Endothelial cell (in vitro differentiated cells): Measurements from ENCODE around the gene PICK1. TPM values are rescaled to one million over a fixed set of nuclear protein-coding genes. Genes with fewer than 3 reads are reported as not detected.
A peak's percentile ranks its signal among the peaks of the same experiment; 100 is the strongest.

Experiments
- DNase-seq: peaks from one replicate; pipeline ENCODE4 v3.0.0; 2021; ENCODE audit warnings: low spot score
- H3K27ac Mint-ChIP-seq: one replicate; pipeline ENCODE4 v1.8.0; 2021; ENCODE audit warnings: mixed read lengths, inconsistent platforms; ENCODE audit not compliant: unreplicated experiment
- H3K27me3 Mint-ChIP-seq: one replicate; pipeline ENCODE4 v1.8.0; 2021; ENCODE audit warnings: mild to moderate bottlenecking, moderate library complexity, mixed read lengths, inconsistent platforms; ENCODE audit not compliant: unreplicated experiment
- H3K36me3 Mint-ChIP-seq: one replicate; pipeline ENCODE4 v1.8.0; 2021; ENCODE audit warnings: mild to moderate bottlenecking, low read depth, mixed read lengths, inconsistent platforms; ENCODE audit not compliant: unreplicated experiment
- H3K4me1 Mint-ChIP-seq: one replicate; pipeline ENCODE4 v1.8.0; 2021; ENCODE audit warnings: mild to moderate bottlenecking, mixed read lengths, inconsistent platforms; ENCODE audit not compliant: unreplicated experiment
- H3K4me3 Mint-ChIP-seq: one replicate; pipeline ENCODE4 v1.8.0; 2021; ENCODE audit warnings: mild to moderate bottlenecking, mixed read lengths, inconsistent platforms; ENCODE audit not compliant: unreplicated experiment
- H3K9me3 Mint-ChIP-seq: one replicate; pipeline ENCODE4 v1.8.0; 2021; ENCODE audit warnings: mixed read lengths, inconsistent platforms; ENCODE audit not compliant: unreplicated experiment
- total RNA-seq: library from RNA; stranded (reverse); fragmentation: NEBNext Ultra II Directional; extraction: Animal tissue kit (Norgen Biotek cat#: 25700); gene quantifications from one replicate; pipeline ENCODE4 v1.2.1, GENCODE V29; 2021; ENCODE audit not compliant: unreplicated experiment
- TF ChIP-seq, protein P1 (sequence below): fragments of 200-600 bp; sonication (generic); IDR thresholded peaks from one replicate; pipeline ENCODE4 v1.5.0; 2021; ENCODE audit warnings: antibody characterized with exemption; ENCODE audit not compliant: unreplicated experiment

Gene PICK1
- total RNA-seq, 1 donor from 2014 or later = 24.1 TPM

DNA sequence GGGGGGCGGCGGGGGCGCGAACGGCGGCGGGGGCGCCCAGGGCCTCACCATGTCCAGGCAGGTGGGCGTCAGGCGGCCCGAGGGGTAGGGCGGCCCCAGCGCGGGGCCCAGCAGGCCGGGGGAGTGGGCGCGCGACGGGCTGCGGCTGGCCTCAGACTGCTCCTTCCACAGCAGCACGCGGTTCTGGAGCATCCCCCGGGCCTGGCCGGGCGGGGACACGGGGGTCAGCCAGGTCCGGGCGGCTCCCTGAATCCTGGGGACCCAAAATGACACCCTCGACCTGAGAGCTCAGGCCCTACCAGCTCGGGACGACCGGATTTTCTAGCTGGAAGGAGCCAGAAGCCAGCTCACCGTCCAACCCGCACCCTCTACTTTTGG, 32.3 kb downstream of the PICK1 start:
- H3K4me3 Mint-ChIP-seq = no peak overlapping the region
- H3K36me3 Mint-ChIP-seq = no peaks in the 10 kb centered on the region
- TF ChIP-seq, protein P1, sequence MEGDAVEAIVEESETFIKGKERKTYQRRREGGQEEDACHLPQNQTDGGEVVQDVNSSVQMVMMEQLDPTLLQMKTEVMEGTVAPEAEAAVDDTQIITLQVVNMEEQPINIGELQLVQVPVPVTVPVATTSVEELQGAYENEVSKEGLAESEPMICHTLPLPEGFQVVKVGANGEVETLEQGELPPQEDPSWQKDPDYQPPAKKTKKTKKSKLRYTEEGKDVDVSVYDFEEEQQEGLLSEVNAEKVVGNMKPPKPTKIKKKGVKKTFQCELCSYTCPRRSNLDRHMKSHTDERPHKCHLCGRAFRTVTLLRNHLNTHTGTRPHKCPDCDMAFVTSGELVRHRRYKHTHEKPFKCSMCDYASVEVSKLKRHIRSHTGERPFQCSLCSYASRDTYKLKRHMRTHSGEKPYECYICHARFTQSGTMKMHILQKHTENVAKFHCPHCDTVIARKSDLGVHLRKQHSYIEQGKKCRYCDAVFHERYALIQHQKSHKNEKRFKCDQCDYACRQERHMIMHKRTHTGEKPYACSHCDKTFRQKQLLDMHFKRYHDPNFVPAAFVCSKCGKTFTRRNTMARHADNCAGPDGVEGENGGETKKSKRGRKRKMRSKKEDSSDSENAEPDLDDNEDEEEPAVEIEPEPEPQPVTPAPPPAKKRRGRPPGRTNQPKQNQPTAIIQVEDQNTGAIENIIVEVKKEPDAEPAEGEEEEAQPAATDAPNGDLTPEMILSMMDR = no peak
- peaks cover 3% of the 10 kb centered on the region for H3K4me1 Mint-ChIP-seq
- H3K27me3 Mint-ChIP-seq = peaks cover 6% of the 10 kb centered on the region
- H3K9me3 Mint-ChIP-seq = no peaks in the 10 kb centered on the region
- no peak overlapping the region for H3K27ac Mint-ChIP-seq
- DNase-seq = no peak

DNA sequence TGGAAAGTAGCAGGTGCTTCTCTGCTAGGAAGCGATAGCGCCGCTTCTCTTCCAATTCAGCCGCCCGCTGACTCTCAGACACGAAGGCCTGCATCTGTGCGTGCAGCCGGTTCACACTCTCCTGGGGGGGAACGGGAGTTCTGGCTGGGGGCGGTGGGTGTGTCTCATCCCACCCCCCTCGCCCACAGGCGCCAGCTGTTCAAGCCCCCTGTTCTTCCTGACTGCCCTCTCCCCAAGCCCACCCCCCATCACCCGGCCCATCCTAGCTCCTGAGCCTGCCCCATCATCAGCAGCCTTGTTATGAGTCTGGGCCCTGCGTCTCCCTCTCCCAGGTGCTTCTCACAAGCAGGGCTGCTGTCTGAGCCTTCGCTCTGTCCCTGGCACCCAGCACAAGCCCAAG, 39.9 kb downstream of the PICK1 start:
- TF ChIP-seq, protein P1 = no peak
- no peak overlapping the region for H3K4me3 Mint-ChIP-seq
- no peaks in the 10 kb centered on the region for H3K9me3 Mint-ChIP-seq
- H3K4me1 Mint-ChIP-seq = peaks cover 25% of the 10 kb centered on the region
- no peak for DNase-seq
- peaks cover 4% of the 10 kb centered on the region for H3K36me3 Mint-ChIP-seq
- no peak overlapping the region for H3K27ac Mint-ChIP-seq
- H3K27me3 Mint-ChIP-seq = peaks cover 3% of the 10 kb centered on the region

DNA sequence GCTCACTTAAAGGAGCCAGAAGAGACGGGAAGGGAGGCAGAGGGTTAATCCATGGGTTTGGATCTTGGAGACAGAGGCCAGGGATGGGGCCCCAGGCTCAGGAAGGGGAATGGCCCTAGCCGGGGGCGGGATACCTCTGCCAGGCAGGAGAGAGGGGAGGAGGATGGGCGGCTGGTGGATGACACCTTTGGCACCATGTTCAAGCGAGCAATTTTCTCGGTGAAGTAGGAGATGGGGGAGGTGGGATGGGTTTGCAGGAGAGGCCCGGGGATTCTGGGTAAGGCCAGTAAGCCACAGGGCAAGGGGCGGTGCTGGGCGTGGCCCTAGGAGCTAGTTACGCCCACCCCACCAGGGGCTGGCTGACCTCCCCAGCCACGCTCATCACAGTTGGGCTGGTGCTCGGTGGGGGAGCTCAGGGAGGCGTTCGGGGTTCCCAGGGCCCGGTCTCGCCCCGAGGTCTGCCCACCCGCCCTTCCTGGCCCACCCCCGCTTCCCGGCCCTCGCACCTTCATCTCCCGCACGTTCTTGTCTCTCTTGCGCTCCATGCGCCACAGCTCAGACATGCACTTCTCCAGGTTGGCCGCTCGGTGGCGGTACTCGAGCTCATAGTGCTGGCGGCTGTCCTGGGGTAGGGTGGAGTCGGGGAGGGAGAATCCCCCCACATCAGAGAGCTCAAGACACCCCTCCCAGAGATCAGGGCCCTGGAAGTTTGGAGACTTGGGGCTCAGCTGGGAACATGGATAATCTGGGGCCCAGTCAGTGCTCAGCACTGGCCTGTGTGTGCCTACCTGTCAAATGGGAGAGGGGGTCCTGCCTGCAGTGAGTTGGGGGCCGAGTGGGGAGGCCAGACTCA, 40.6 kb downstream of the PICK1 start:
- no peak overlapping the region for H3K27ac Mint-ChIP-seq
- H3K4me3 Mint-ChIP-seq = no peak overlapping the region
- TF ChIP-seq, protein P1 = peak; percentile 75
- peaks cover 29% of the 10 kb centered on the region for H3K4me1 Mint-ChIP-seq
- DNase-seq = peak; percentile 72
- peaks cover 3% of the 10 kb centered on the region for H3K27me3 Mint-ChIP-seq
- H3K36me3 Mint-ChIP-seq = peaks cover 4% of the 10 kb centered on the region
- H3K9me3 Mint-ChIP-seq = no peaks in the 10 kb centered on the region

DNA sequence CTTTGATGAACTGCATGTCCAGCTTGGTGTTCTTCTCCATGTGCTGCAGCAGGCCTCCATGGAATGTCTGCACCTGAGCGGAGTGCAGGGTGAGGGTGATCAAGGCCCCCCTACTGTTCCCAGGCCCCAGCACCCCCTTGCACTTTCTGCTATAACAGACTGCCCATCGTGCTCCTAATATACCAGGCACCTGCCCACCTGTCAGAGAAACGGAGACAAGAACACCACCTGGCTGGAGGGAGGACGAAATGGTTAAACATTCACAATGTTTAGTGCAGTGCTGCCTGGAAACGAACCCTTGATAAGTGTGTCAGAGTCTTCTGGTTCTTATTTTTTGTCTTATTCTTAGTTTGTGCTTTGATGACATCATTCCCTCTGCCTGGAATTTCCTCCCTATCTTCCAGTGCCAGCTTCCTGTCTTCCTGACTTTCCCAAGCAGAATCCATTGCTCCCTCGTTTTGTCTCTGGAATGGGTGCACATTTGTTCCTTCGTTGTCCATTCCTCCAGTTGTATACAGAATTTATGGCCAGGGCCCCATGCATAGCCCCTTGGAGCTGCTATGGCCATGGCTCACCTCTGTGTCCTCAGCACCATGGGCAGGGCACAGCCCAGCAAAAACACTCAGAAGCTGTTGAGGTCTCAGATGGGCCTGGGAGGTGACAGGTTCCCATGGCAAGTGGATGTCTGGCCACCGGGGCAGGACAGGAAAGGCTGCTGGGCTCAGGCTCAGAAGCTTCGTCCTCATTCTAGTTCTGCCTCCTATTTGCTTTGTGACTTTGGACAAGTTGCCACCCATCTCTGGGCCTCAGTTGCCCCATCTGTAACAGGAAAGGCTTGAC, 41.4 kb downstream of the PICK1 start:
- H3K4me3 Mint-ChIP-seq = peak overlapping the region; percentile 16

More for the DNA sequence above, 41.4 kb downstream of the PICK1 start:
- H3K4me1 Mint-ChIP-seq = peaks cover 29% of the 10 kb centered on the region
- H3K27me3 Mint-ChIP-seq = peaks cover 3% of the 10 kb centered on the region
- H3K36me3 Mint-ChIP-seq = peaks cover 4% of the 10 kb centered on the region
- TF ChIP-seq, protein P1 = no peak
- H3K9me3 Mint-ChIP-seq = no peaks in the 10 kb centered on the region
- no peak for DNase-seq
- peak overlapping the region; percentile 80 for H3K27ac Mint-ChIP-seq
